Activated T-cell treated with anti-CD3 and anti-CD28 coated beads, Interleukin-2, amount 50 U/mL, for 1 hour (primary cell): Measurements from ENCODE around the gene MRGPRF.

Source experiments
- DNase-seq: peaks from one replicate; pipeline ENCODE4 v3.0.0-alpha.2; 2020

Gene MRGPRF

GRCh38 chr11:68961245-68961644 lies 51.8 kb downstream of the MRGPRF start:
- no peak for DNase-seq

- DNase-seq: no peak
These were observed 52.6 kb downstream of the MRGPRF start for GRCh38 chr11:68960294-68961071.

- DNase-seq: no peak
These were observed 53.4 kb downstream of the MRGPRF start for GRCh38 chr11:68959465-68960293.

- DNase-seq: no peak
These were observed 54.8 kb downstream of the MRGPRF start for GRCh38 chr11:68958211-68958610.

GRCh38 chr11:68956547-68957254 lies 56.3 kb downstream of the MRGPRF start:
- DNase-seq: no peak

GRCh38 chr11:68956142-68956541 lies 56.9 kb downstream of the MRGPRF start:
- peak; percentile 23 for DNase-seq

GRCh38 chr11:68955607-68955958 lies 57.5 kb downstream of the MRGPRF start:
- no peak for DNase-seq

GRCh38 chr11:68954836-68955606 lies 58.0 kb downstream of the MRGPRF start:
- no peak for DNase-seq
